GM12878 (cell line): Measurements from ENCODE around the gene ZNF700. TPM values are rescaled to one million over a fixed set of nuclear protein-coding genes. Genes with fewer than 3 reads are reported as not detected.

ENCODE experiments used
- ATAC-seq: fragments of 200-7000 bp; cut with Tn5 transposase; 3 replicates; pipeline ENCODE4 v1.9.1; 2020; ENCODE audit warnings: mild to moderate bottlenecking, moderate library complexity
- BruUV-seq: library from RNA; stranded (reverse); fragments of 400-500 nt; replicated peaks from 2 replicates; lab custom pipeline; 2021; lab: Mats Ljungman, UMichigan
- CTCF ChIA-PET: fragments of 300-600 bp; sonication (Branson Sonifier 250); formaldehyde crosslinking; extraction: SDS; loops from one replicate; lab custom pipeline; 2021; ENCODE audit warnings: inconsistent platforms; lab: Yijun Ruan, JAX
- POLR2A ChIA-PET: fragments of 350-600 bp; formaldehyde crosslinking; extraction: SDS; loops from one replicate; lab custom pipeline; 2021; ENCODE audit warnings: inconsistent platforms; lab: Charles Lee
- RAD21 ChIA-PET: fragments of 300-600 bp; sonication (Branson Sonifier 250); formaldehyde crosslinking; loops from one replicate; lab custom pipeline; 2023; ENCODE audit warnings: antibody characterized with exemption; ENCODE audit not compliant: unreplicated experiment; lab: Charles Lee
- SMC1A ChIA-PET: fragments of 300-600 bp; sonication (Branson Sonifier 250); formaldehyde crosslinking; loops from one replicate; lab custom pipeline; 2023; ENCODE audit not compliant: unreplicated experiment, uncharacterized antibody; lab: Charles Lee
- DNase-seq: peaks from one replicate; pipeline ENCODE4 v3.0.0-alpha.2; 2011; ENCODE audit warnings: low read depth, low spot score
- FAIRE-seq: peaks from 3 replicates; lab custom pipeline; 2011; peaks lifted over from hg19 to GRCh38; lab: Jason Lieb, UNC
- H2AFZ ChIP-seq: 2 replicates; pipeline ENCODE4 v1.6.0; 2011; ENCODE audit warnings: low read depth, low read length, control low read depth; ENCODE audit not compliant: control insufficient read depth
- H3K27ac ChIP-seq: 2 replicates; pipeline ENCODE4 v1.5.1; 2011; ENCODE audit warnings: control low read depth; ENCODE audit not compliant: control insufficient read depth, insufficient read depth
- H3K27me3 ChIP-seq, 2 experiments: replicated peaks in 1 of 2; 2 replicates each; pipeline versions ENCODE4 v1.6.0 to v1.6.1; 2011; ENCODE audit warnings: low read length in 1 of 2; ENCODE audit not compliant: control insufficient read depth in 2 of 2, insufficient read depth in 2 of 2
- H3K36me3 ChIP-seq, 2 experiments: 2 replicates each; pipeline ENCODE4 v1.5.1; 2011; ENCODE audit warnings: low read length in 1 of 2; ENCODE audit not compliant: control insufficient read depth in 2 of 2, insufficient read depth in 2 of 2
- H3K4me1 ChIP-seq: 2 replicates; pipeline ENCODE4 v1.6.1; 2011; ENCODE audit warnings: mild to moderate bottlenecking, low read length, moderate library complexity, mixed read lengths; ENCODE audit not compliant: control insufficient read depth, insufficient read depth
- H3K4me2 ChIP-seq: 2 replicates; pipeline ENCODE4 v1.6.0; 2011; ENCODE audit warnings: control low read depth; ENCODE audit not compliant: control insufficient read depth, insufficient read depth
- H3K4me3 ChIP-seq: fragments of 200-600 bp; sonication (generic); 2 replicates; pipeline ENCODE4 v1.5.1; 2016
- H3K79me2 ChIP-seq: 2 replicates; pipeline ENCODE4 v1.6.0; 2011; ENCODE audit warnings: low read length; ENCODE audit not compliant: control insufficient read depth, insufficient read depth
- H3K9ac ChIP-seq: 2 replicates; pipeline ENCODE4 v1.8.0; 2011; ENCODE audit warnings: low read length, control low read depth, mixed read lengths; ENCODE audit not compliant: control insufficient read depth, insufficient read depth
- H3K9me3 ChIP-seq: replicated peaks from 3 replicates; pipeline ENCODE4 v1.5.1; 2011; ENCODE audit warnings: mild to moderate bottlenecking, low read length; ENCODE audit not compliant: control insufficient read depth, insufficient read depth
- H4K20me1 ChIP-seq: 2 replicates; pipeline ENCODE4 v1.6.0; 2011; ENCODE audit not compliant: control insufficient read depth, insufficient read depth
- EZH2 ChIP-seq: IDR thresholded peaks from 2 replicates; pipeline ENCODE4 v1.6.1; 2012; ENCODE audit warnings: low read depth, mild to moderate bottlenecking, control low read depth, inconsistent platforms, low read length, borderline replicate concordance; ENCODE audit not compliant: control insufficient read depth
- KAT2A ChIP-seq: conservative IDR thresholded peaks from 2 replicates; pipeline ENCODE4 v1.6.1; 2011; ENCODE audit warnings: low read depth, low read length; ENCODE audit not compliant: control insufficient read depth
- NFYB ChIP-seq: IDR thresholded peaks from 2 replicates; pipeline ENCODE4 v1.6.1; 2011; ENCODE audit warnings: low read depth, mild to moderate bottlenecking, low read length, improper control_type of control experiment, moderate library complexity; ENCODE audit not compliant: insufficient read depth
- PBX3 ChIP-seq: IDR thresholded peaks from 2 replicates; pipeline ENCODE4 v1.6.1; 2011; ENCODE audit warnings: mild to moderate bottlenecking, low read depth, low read length, moderate library complexity; ENCODE audit not compliant: insufficient replicate concordance
- SPI1 ChIP-seq: IDR thresholded peaks from 2 replicates; pipeline ENCODE4 v1.6.1; 2011; ENCODE audit warnings: low read depth, mild to moderate bottlenecking, low read length, moderate library complexity, borderline replicate concordance; ENCODE audit not compliant: insufficient read depth
- WGBS: methylation state at CpG from one replicate; pipeline ENCODE4 v1.1.6; 2016; ENCODE audit warnings: low lambda C conversion rate; ENCODE audit not compliant: insufficient replicate concordance, insufficient coverage; ENCODE audit errors: missing lambda C conversion rate; 5-methylcytosine and 5-hydroxymethylcytosine counted together
- in situ Hi-C: fragments of 300-500 bp; cut with MboI; formaldehyde crosslinking; loops from 9 replicates; pipeline ENCODE4 v1.14.3; 2018; ENCODE audit warnings: mixed read lengths
- intact Hi-C: fragments of 100-400 bp; cut with micrococcal nuclease; formaldehyde crosslinking; loops from one replicate; pipeline ENCODE4 v1.14.2; 2022; ENCODE audit not compliant: unreplicated experiment
- polyA plus RNA-seq, 11 experiments: library from polyadenylated mRNA; depleted of rRNA in 4 of 11; unstranded in 6 of 11; stranded (reverse) in 5 of 11; fragments of >200 nt; fragmentation: Nextera tagmentation in 4 of 11; fragmentation: Illumina TruSeq in 1 of 11; extraction: Ambion mirVana in 4 of 11; extraction: Trizol in 1 of 11; gene quantifications; 1 replicate in 1 of 11; 2 replicates in 10 of 11; pipeline versions ENCODE4 v1.2.1 to v1.2.3, GENCODE V29; 2011 to 2016; ENCODE audit warnings: inconsistent platforms in 2 of 11, missing spikeins in 2 of 11, low read depth in 1 of 11
- total RNA-seq, 4 experiments: library from RNA; depleted of rRNA in 3 of 4; stranded (reverse); fragments of >200 nt in 3 of 4; fragmentation: Illumina TruSeq in 1 of 4; extraction: Trizol in 1 of 4; gene quantifications; 2 replicates each; pipeline versions ENCODE4 v1.2.1 to v1.2.3, GENCODE V29; 2013 to 2021

ZNF700 gene
- total and polyA plus RNA-seq, 10 of the 15 experiments (the other 5 are each of a cell fraction or from before 2014, with no cell fraction given) = 6.7 to 16.0 (median 11.1) TPM

- H4K20me1 ChIP-seq = no peaks in the 10 kb centered on the region
- no peaks in the 10 kb centered on the region; the same call in 1 of the 2 replicates for H3K4me1 ChIP-seq
- FAIRE-seq = no peak
- in situ Hi-C loops = no loop called here
- no peak overlapping the region for H3K4me3 ChIP-seq
- CTCF ChIA-PET = interaction anchor here (0.6 to 2.7 kb wide), 7 partner anchors 9 to 258 kb away, joined by 3 to 8 read pairs (median 5); partner anchors contain the start of gene ZNF491
- intact Hi-C loops = no loop called here
- H3K27ac ChIP-seq = no peak overlapping the region
- no peak for DNase-seq
- H3K79me2 ChIP-seq = no peaks in the 10 kb centered on the region
- no peaks in the 10 kb centered on the region for H3K27me3 ChIP-seq
- no peak for ATAC-seq
- no peak overlapping the region for H2AFZ ChIP-seq
- H3K9me3 ChIP-seq = peaks cover 2% of the 10 kb centered on the region; the same call in 2 of the 3 replicates
- H3K4me2 ChIP-seq = no peak overlapping the region
- POLR2A ChIA-PET = no interaction called here
- RAD21 ChIA-PET = interaction anchor here (1.5 kb wide), 1 partner anchor 85 kb away, joined by 4 read pairs; no protein-coding TSS in a partner anchor
- 33% methylated on average over 2 of the region's 2 CpGs for WGBS
- no TSS peak for BruUV-seq
- no peak overlapping the region for H3K9ac ChIP-seq
- TF ChIP-seq KAT2A = no peak
- TF ChIP-seq PBX3 = no peak
- TF ChIP-seq SPI1 = no peak
- TF ChIP-seq EZH2 = no peak
- TF ChIP-seq NFYB = no peak
- SMC1A ChIA-PET = interaction anchor here (1.9 kb wide), 1 partner anchor 85 kb away, joined by 7 read pairs; the partner anchor contains the start of gene ZNF491
- H3K36me3 ChIP-seq = no peaks in the 10 kb centered on the region
Measured at GRCh38 chr19:11882606-11883005, 42.3 kb upstream of the ZNF700 start.
